ENCODE measurements around the gene PLCB1. TPM values are rescaled to one million over a fixed set of nuclear protein-coding genes. Genes with fewer than 3 reads are reported as not detected.

Gene PLCB1
- total and polyA plus RNA-seq, 2 donors (not counting 3 experiments of a cell fraction or from before 2014, with no cell fraction given) = 10.2 to 53.4 TPM

DNA sequence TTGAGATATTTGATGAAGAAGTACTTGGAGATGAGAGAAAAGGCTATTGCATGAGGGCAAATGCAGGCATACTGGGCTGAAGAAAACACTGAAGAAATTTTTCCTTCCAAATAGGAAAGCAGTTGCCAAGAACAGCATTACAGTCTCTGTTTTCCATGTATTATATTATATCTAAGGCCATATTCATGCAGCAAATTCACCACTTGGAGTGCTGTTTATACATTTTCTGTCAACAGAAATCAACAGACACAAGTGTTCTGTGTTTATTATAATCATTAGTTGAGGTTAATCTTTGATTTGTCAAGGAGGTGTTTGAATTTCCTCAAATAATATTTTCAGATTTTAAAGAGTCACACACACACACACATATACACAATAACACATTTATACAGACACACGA lies 668.0 kb downstream of the PLCB1 start:
- Histone ChIP-seq H3K9me1 (replicated peaks; ENCODE audit: control insufficient read depth, extremely low read depth, insufficient read depth, low read length) (no peaks in the 10 kb centered on the region), H3K4me2 (ENCODE audit: insufficient read depth, low read length) (no peak overlapping the region), H3K4me1 (ENCODE audit: control insufficient read depth, extremely low read depth, insufficient read depth, low read length) (no peaks in the 10 kb centered on the region), H2AFZ (ENCODE audit: low read depth, low read length) (no peak overlapping the region), H3K36me3 (ENCODE audit: control insufficient read depth in 2 of 2, extremely low read depth in 1 of 2, insufficient read depth in 2 of 2, low read length in 2 of 2) (no peaks in the 10 kb centered on the region), H3K27me3 (ENCODE audit: control insufficient read depth in 2 of 2, insufficient read depth in 2 of 2, low read length in 2 of 2) (no peaks in the 10 kb centered on the region), H3K9me3 (replicated peaks; ENCODE audit: control insufficient read depth, insufficient read depth, low read length) (no peaks in the 10 kb centered on the region), H3K4me3 (replicated peaks in 1 of 3; ENCODE audit: insufficient read depth in 1 of 3, low read depth in 1 of 3, low read length in 3 of 3) (no peak overlapping the region), H3K79me2 (ENCODE audit: control insufficient read depth, insufficient read depth, low read length) (no peaks in the 10 kb centered on the region), H4K20me1 (replicated peaks; ENCODE audit: control insufficient read depth, extremely low read depth, insufficient read depth, low read length) (no peaks in the 10 kb centered on the region), H3K9ac (replicated peaks; ENCODE audit: extremely low read depth, insufficient read depth, low read length) (no peak overlapping the region), H3K27ac (ENCODE audit: insufficient read depth, low read depth, low read length) (no peak overlapping the region)
- no peak for DNase-seq (ENCODE audit: low read depth, low spot score)
- dilution Hi-C loops (cut with MboI; ENCODE audit: extremely low pct_ligation_motif_present, low sequenced_read_pairs) (no loop called here), intact Hi-C loops (cut with micrococcal nuclease) (no loop called here)
- TF ChIP-seq, protein P1, sequence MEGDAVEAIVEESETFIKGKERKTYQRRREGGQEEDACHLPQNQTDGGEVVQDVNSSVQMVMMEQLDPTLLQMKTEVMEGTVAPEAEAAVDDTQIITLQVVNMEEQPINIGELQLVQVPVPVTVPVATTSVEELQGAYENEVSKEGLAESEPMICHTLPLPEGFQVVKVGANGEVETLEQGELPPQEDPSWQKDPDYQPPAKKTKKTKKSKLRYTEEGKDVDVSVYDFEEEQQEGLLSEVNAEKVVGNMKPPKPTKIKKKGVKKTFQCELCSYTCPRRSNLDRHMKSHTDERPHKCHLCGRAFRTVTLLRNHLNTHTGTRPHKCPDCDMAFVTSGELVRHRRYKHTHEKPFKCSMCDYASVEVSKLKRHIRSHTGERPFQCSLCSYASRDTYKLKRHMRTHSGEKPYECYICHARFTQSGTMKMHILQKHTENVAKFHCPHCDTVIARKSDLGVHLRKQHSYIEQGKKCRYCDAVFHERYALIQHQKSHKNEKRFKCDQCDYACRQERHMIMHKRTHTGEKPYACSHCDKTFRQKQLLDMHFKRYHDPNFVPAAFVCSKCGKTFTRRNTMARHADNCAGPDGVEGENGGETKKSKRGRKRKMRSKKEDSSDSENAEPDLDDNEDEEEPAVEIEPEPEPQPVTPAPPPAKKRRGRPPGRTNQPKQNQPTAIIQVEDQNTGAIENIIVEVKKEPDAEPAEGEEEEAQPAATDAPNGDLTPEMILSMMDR (IDR thresholded peaks at IDR 0.05; ENCODE audit: extremely low read depth in 1 of 2, insufficient read depth in 1 of 2, low read depth in 1 of 2, low read length in 2 of 2) = peak in 1 of 2 donors; percentile 2
- no peak for TF ChIP-seq EZH2 (IDR thresholded peaks at IDR 0.05; ENCODE audit: borderline replicate concordance, low read depth, low read length, severe bottlenecking)
- no TSS peak for BruUV-seq (replicated peaks)
- FAIRE-seq = no peak
- CTCF ChIA-PET = interaction anchor here (0.8 kb wide), 1 partner anchor 54 kb away, joined by 3 read pairs; no protein-coding TSS in a partner anchor
- POLR2A ChIA-PET = no interaction called here

DNA sequence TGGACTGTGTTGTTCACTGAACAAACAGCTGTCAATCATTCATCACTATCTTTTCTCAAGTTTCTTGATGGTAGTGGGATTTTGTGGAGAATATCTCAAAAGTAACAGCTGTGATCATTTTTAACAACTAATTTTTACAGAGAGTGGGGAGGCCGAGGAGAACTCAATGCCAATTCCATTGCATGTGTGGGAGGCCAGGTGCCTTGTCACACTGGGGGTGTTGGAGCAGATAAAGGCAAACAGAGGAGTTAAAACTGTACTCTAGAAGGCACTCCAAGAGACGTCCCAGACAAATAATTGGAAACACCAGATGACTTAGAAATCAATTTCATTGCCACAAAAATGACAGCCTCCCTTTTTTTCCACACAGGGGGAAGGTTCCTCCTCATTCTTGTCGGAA lies 669.6 kb downstream of the PLCB1 start:
- Histone ChIP-seq H4K20me1 (replicated peaks; ENCODE audit: control insufficient read depth, extremely low read depth, insufficient read depth, low read length) (no peaks in the 10 kb centered on the region), H3K36me3 (ENCODE audit: control insufficient read depth in 2 of 2, extremely low read depth in 1 of 2, insufficient read depth in 2 of 2, low read length in 2 of 2) (no peaks in the 10 kb centered on the region), H3K79me2 (ENCODE audit: control insufficient read depth, insufficient read depth, low read length) (no peaks in the 10 kb centered on the region), H3K27ac (ENCODE audit: insufficient read depth, low read depth, low read length) (no peak overlapping the region), H3K9me3 (replicated peaks; ENCODE audit: control insufficient read depth, insufficient read depth, low read length) (no peaks in the 10 kb centered on the region), H3K4me2 (ENCODE audit: insufficient read depth, low read length) (no peak overlapping the region), H2AFZ (ENCODE audit: low read depth, low read length) (no peak overlapping the region), H3K9me1 (replicated peaks; ENCODE audit: control insufficient read depth, extremely low read depth, insufficient read depth, low read length) (no peaks in the 10 kb centered on the region), H3K27me3 (ENCODE audit: control insufficient read depth in 2 of 2, insufficient read depth in 2 of 2, low read length in 2 of 2) (no peaks in the 10 kb centered on the region), H3K4me3 (replicated peaks in 1 of 3; ENCODE audit: insufficient read depth in 1 of 3, low read depth in 1 of 3, low read length in 3 of 3) (no peak overlapping the region), H3K9ac (replicated peaks; ENCODE audit: extremely low read depth, insufficient read depth, low read length) (no peak overlapping the region), H3K4me1 (ENCODE audit: control insufficient read depth, extremely low read depth, insufficient read depth, low read length) (no peaks in the 10 kb centered on the region)
- FAIRE-seq = no peak
- BruUV-seq (replicated peaks) = no TSS peak
- intact Hi-C loops (cut with micrococcal nuclease) = no loop called here
- ChIA-PET CTCF (no interaction called here), POLR2A (no interaction called here)
- DNase-seq (ENCODE audit: low read depth, low spot score) = no peak
- no peak for TF ChIP-seq EZH2 (IDR thresholded peaks at IDR 0.05; ENCODE audit: borderline replicate concordance, low read depth, low read length, severe bottlenecking)
- no peak for TF ChIP-seq GATA2 (IDR thresholded peaks at IDR 0.05; ENCODE audit: insufficient read depth, insufficient read length, low read depth, low read length)
- no peak for TF ChIP-seq MYC (IDR thresholded peaks at IDR 0.05; ENCODE audit: low read depth, low read length)
- TF ChIP-seq FOS (IDR thresholded peaks at IDR 0.05; ENCODE audit: borderline replicate concordance, insufficient read depth, low read length) = no peak
- TF ChIP-seq, protein P2, sequence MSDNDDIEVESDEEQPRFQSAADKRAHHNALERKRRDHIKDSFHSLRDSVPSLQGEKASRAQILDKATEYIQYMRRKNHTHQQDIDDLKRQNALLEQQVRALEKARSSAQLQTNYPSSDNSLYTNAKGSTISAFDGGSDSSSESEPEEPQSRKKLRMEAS (IDR thresholded peaks at IDR 0.05; ENCODE audit: insufficient read depth, insufficient read length) = no peak
- no peak for TF ChIP-seq POLR2AphosphoS5 (IDR thresholded peaks at IDR 0.05; ENCODE audit: insufficient read depth, low read depth, low read length)
- no peak for TF ChIP-seq JUN (IDR thresholded peaks at IDR 0.05; ENCODE audit: borderline replicate concordance, insufficient read depth, insufficient read length, low read depth)
- TF ChIP-seq POLR2A (IDR thresholded peaks at IDR 0.05; ENCODE audit: low read depth, low read length) = no peak
- TF ChIP-seq, protein P1 (IDR thresholded peaks at IDR 0.05; ENCODE audit: extremely low read depth in 1 of 2, insufficient read depth in 1 of 2, low read depth in 1 of 2, low read length in 2 of 2) = no peak
- dilution Hi-C loops (cut with MboI; ENCODE audit: extremely low pct_ligation_motif_present, low sequenced_read_pairs) = no loop called here
